Pancreas (tissue), 10 donors: ENCODE results near the gene SLTM. TPM values are rescaled to one million over a fixed set of nuclear protein-coding genes. Genes with fewer than 3 reads are reported as not detected.

ENCODE experiments used
- ATAC-seq, 4 donors: fragments of 200-7000 bp; cut with Tn5 transposase; one replicate each; pipeline versions ENCODE4 v1.8.0 to v1.9.1; 2020; ENCODE audit warnings: mild to moderate bottlenecking in 4 of 4, moderate library complexity in 4 of 4
- DNase-seq, 6 donors: peaks; one replicate each; pipeline ENCODE4 v3.0.0-alpha.2; 2020
- FAIRE-seq: peaks from 2 replicates; lab custom pipeline; 2012; peaks lifted over from hg19 to GRCh38; lab: Jason Lieb, UNC
- H3K27ac ChIP-seq, 4 donors: fragments of 200-600 bp; sonication (generic); 1 replicate in 3 of 4; 2 replicates in 1 of 4; pipeline versions ENCODE4 v1.5.0 to v1.8.0; 2020
- H3K27me3 ChIP-seq, 4 donors: fragments of 200-600 bp; one replicate each; pipeline ENCODE4 v1.8.0; 2021
- H3K36me3 ChIP-seq, 3 donors: fragments of 200-600 bp; sonication (generic) in 1 of 3; one replicate each; pipeline versions ENCODE4 v1.5.0 to v1.8.0; 2020 to 2021
- H3K4me1 ChIP-seq, 3 donors: fragments of 200-600 bp; one replicate each; pipeline ENCODE4 v1.8.0; 2021
- H3K4me3 ChIP-seq, 4 donors: fragments of 200-600 bp; sonication (generic) in 2 of 4; one replicate each; pipeline versions ENCODE4 v1.5.0 to v1.8.0; 2020 to 2021
- H3K9me3 ChIP-seq, 4 donors: fragments of 200-600 bp; one replicate each; pipeline ENCODE4 v1.8.0; 2021
- CTCF ChIP-seq, 4 donors: fragments of 200-600 bp; sonication (generic) in 3 of 4; IDR thresholded peaks; one replicate each; pipeline versions ENCODE4 v1.5.0 to v1.8.0; 2021; ENCODE audit warnings: antibody characterized with exemption in 4 of 4
- WGBS, 2 donors: extraction: QIAGEN DNeasy Blood & Tissue Kit; methylation state at CpG; one replicate each; pipeline ENCODE4 v1.1.7; 2013; 5-methylcytosine and 5-hydroxymethylcytosine counted together
- intact Hi-C, 3 donors: fragments of 100-400 bp; cut with DNase I; formaldehyde crosslinking; loops; one replicate each; pipeline versions ENCODE4 v1.11.1 to v1.14.2; 2022
- polyA plus RNA-seq, 2 donors: library from polyadenylated mRNA; stranded (reverse); fragments of 200-250 nt; gene quantifications; one replicate each; pipeline ENCODE4 v1.2.3, GENCODE V29; 2013
- total RNA-seq, 6 donors: library from RNA; stranded (reverse); fragmentation: NEBNext Ultra II Directional in 4 of 6; extraction: Animal tissue kit (Norgen Biotek cat#: 25700) in 4 of 6; gene quantifications; one replicate each; pipeline versions ENCODE4 v1.2.1 to v1.2.4, GENCODE V29; 2021 to 2023
- donor health status: healthy with polysubstance abuse.
- donor health status: DM: no; HTN: no; CAD: no; lungs with moderate emphysema.
- donor health status: DM: no; HTN: no; CAD: no.
- donor health status: control.
- donor health status: control.
- donor health status: Bipolar disorder and iron deficiency.
- donor health status: DM: yes; HTN: yes; CAD: no.
- donor health status: DM: no; HTN: no; CAD: no.
- donor health status: DM: no; HTN: no; CAD: no.
- donor health status: DM: yes; HTN: yes; CAD: no.

SLTM gene
- total and polyA plus RNA-seq, 8 donors = 25.2 to 49.6 (median 33.3) TPM

DNA sequence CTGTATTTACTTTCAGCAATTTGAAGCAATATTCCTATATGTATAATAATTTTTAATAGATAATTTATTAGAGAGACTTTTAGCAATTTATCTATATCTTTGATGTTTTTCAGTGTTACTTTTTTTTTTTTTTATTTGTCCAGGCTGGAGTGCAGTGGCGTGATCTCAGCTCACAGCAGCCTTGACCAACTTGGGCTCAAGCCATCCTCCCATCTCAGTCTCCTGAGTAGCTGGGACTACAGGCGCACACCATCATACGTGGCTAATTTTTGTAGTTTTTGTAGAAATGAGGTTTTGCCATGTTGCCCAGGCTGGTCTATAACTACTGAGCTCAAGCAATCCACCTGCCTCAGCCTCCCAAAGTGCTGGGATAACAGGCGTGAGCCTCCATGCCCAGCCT, 25.3 kb upstream of the SLTM start:
- H3K36me3 ChIP-seq = no peaks in the 10 kb centered on the region
- intact Hi-C loops = no loop called here
- H3K27ac ChIP-seq = no peak overlapping the region
- no peak overlapping the region for H3K4me3 ChIP-seq
- FAIRE-seq = no peak
- no peaks in the 10 kb centered on the region for H3K27me3 ChIP-seq
- no peak for DNase-seq
- TF ChIP-seq CTCF (IDR thresholded peaks at IDR 0.05) = no peak
- no peaks in the 10 kb centered on the region for H3K4me1 ChIP-seq
- no peaks in the 10 kb centered on the region for H3K9me3 ChIP-seq
- ATAC-seq = no peak
- 57 to 61% methylated on average over 4 of the region's 4 CpGs for WGBS, 2 donors

GRCh38 chr15:58957101-58957973, 23.9 kb upstream of the SLTM start:
- H3K4me3 ChIP-seq = no peak overlapping the region
- intact Hi-C loops = no loop called here
- no peaks in the 10 kb centered on the region for H3K4me1 ChIP-seq
- DNase-seq = peak in 3 of 6 donors; percentile 13 to 39 (median 22)
- 22 to 24% methylated on average over 8 of the region's 8 CpGs for WGBS, 2 donors
- ATAC-seq = peak in 3 of 4 donors; percentile 76 to 90 (median 77)
- FAIRE-seq = no peak
- H3K9me3 ChIP-seq = no peaks in the 10 kb centered on the region
- TF ChIP-seq CTCF (IDR thresholded peaks at IDR 0.05) = peak; percentile 47 to 63 (median 58)
- H3K36me3 ChIP-seq = no peaks in the 10 kb centered on the region
- no peaks in the 10 kb centered on the region for H3K27me3 ChIP-seq
- H3K27ac ChIP-seq = no peak overlapping the region

GRCh38 chr15:58952751-58953150, 19.3 kb upstream of the SLTM start:
- no peaks in the 10 kb centered on the region for H3K36me3 ChIP-seq
- no peak for FAIRE-seq
- H3K4me1 ChIP-seq = peaks cover 0 to 9% (median 0%) of the 10 kb centered on the region in 3 donors
- no peak for ATAC-seq
- no peak overlapping the region for H3K4me3 ChIP-seq
- no peak for TF ChIP-seq CTCF (IDR thresholded peaks at IDR 0.05)
- intact Hi-C loops = no loop called here
- no peaks in the 10 kb centered on the region for H3K27me3 ChIP-seq
- no peak for DNase-seq
- H3K9me3 ChIP-seq = no peaks in the 10 kb centered on the region
- no peak overlapping the region for H3K27ac ChIP-seq

GRCh38 chr15:58951388-58952007, 18.0 kb upstream of the SLTM start:
- no peaks in the 10 kb centered on the region for H3K27me3 ChIP-seq
- WGBS, 2 donors = 52 to 54% methylated on average over 5 of the region's 5 CpGs
- no peaks in the 10 kb centered on the region for H3K36me3 ChIP-seq
- no peak for FAIRE-seq
- peaks cover 0 to 9% (median 0%) of the 10 kb centered on the region in 3 donors for H3K4me1 ChIP-seq
- no peak for TF ChIP-seq CTCF (IDR thresholded peaks at IDR 0.05)
- intact Hi-C loops = no loop called here
- H3K27ac ChIP-seq = peak overlapping the region in 1 of 4 donors; percentile 23
- no peak for DNase-seq
- no peak overlapping the region for H3K4me3 ChIP-seq
- H3K9me3 ChIP-seq = no peaks in the 10 kb centered on the region
- ATAC-seq = peak; percentile 86 to 96 (median 86)
